C4-2B (cell line): ENCODE data around the gene SYT8.

Source experiments
- ZFX ChIP-seq: fragments of 450-650 bp; IDR thresholded peaks from 2 replicates; pipeline ENCODE4 v1.6.1; 2017
- TF ChIP-seq, protein P1 (sequence below): fragments of 450-650 bp; conservative IDR thresholded peaks from 2 replicates; pipeline ENCODE4 v1.5.1; 2017; ENCODE audit warnings: mild to moderate bottlenecking

DNA sequence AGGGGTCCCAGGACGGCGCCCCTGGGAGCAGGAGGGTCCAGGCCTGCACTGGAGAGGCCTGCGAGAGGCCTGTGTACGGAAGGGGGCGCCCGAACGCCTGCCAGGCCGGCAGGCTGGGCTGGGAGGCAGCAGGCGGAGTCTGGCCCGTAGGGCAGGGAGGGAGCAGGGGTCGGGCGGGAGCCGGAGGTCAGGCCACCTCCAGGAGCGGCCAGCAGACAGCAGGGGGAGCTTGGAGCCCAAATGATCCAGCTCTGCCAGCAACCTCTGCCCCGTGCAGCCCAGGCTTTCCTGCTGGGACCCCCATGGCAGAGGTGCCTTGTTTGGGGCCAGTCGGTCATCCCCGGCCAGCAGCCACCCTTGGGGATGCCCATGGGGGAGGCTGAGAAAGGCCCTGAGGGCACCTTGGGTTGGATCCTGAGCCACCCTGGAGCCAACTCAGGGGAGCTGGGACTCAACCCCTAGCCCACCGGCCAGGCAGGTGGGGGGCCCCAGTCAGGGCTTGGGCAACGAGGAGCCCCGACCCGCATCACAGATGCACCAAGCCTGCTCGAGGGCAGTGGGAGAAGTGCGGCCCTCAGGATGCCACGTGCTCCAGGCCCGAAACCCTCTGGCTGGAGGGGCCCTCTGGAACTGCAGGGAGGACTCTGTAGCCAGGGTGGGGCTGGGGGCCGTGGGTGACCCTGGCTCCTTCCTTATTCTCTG is 9.6 kb upstream of the SYT8 start:
- TF ChIP-seq, protein P1, sequence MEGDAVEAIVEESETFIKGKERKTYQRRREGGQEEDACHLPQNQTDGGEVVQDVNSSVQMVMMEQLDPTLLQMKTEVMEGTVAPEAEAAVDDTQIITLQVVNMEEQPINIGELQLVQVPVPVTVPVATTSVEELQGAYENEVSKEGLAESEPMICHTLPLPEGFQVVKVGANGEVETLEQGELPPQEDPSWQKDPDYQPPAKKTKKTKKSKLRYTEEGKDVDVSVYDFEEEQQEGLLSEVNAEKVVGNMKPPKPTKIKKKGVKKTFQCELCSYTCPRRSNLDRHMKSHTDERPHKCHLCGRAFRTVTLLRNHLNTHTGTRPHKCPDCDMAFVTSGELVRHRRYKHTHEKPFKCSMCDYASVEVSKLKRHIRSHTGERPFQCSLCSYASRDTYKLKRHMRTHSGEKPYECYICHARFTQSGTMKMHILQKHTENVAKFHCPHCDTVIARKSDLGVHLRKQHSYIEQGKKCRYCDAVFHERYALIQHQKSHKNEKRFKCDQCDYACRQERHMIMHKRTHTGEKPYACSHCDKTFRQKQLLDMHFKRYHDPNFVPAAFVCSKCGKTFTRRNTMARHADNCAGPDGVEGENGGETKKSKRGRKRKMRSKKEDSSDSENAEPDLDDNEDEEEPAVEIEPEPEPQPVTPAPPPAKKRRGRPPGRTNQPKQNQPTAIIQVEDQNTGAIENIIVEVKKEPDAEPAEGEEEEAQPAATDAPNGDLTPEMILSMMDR: peak; percentile 67
- no peak for TF ChIP-seq ZFX
